ENCODE measurements around the gene PRKG1.
A peak's percentile ranks its signal among the peaks of the same experiment; 100 is the strongest.

The PRKG1 gene

GRCh38 chr10:52043811-52044210 is 969.5 kb downstream of the PRKG1 start:
- Histone ChIP-seq H3K9ac (ENCODE audit: low read length) (no peak overlapping the region), H4K8ac (ENCODE audit: low read depth, low read length) (no peak overlapping the region), H3K4me1 (ENCODE audit: control insufficient read depth in 1 of 2, insufficient read depth in 2 of 2, low read length in 2 of 2) (no peaks in the 10 kb centered on the region), H3K27me3 (ENCODE audit: insufficient read depth, low read length) (no peaks in the 10 kb centered on the region), H3K14ac (ENCODE audit: low read length) (no peak overlapping the region), H2BK12ac (ENCODE audit: low read length) (no peak overlapping the region), H3K4me3 (ENCODE audit: low read depth, low read length) (no peak overlapping the region), H4K12ac (ENCODE audit: low read depth, low read length) (no peak overlapping the region), H4K91ac (ENCODE audit: low read depth, low read length) (no peak overlapping the region), H2AK5ac (ENCODE audit: low read length) (no peak overlapping the region), H3K4ac (ENCODE audit: low read depth, low read length) (no peak overlapping the region), H3K18ac (ENCODE audit: low read length) (no peak overlapping the region), H2AFZ (ENCODE audit: insufficient read depth, low read length, poor library complexity) (no peak overlapping the region), H3K4me2 (ENCODE audit: low read length) (no peak overlapping the region), H3K27ac (ENCODE audit: low read depth, low read length) (no peak overlapping the region), H3K36me3 (ENCODE audit: control insufficient read depth in 1 of 2, insufficient read depth in 2 of 2, low read length in 2 of 2) (no peaks in the 10 kb centered on the region), H2BK120ac (ENCODE audit: insufficient read depth, low read length, poor library complexity) (no peak overlapping the region), H2BK5ac (ENCODE audit: low read depth, low read length, poor library complexity) (no peak overlapping the region), H3K79me2 (ENCODE audit: control insufficient read depth, insufficient read depth, low read length, poor library complexity) (no peaks in the 10 kb centered on the region), H3K9me3 (ENCODE audit: insufficient read depth, low read depth, low read length) (no peaks in the 10 kb centered on the region), H3K79me1 (ENCODE audit: low read length) (no peaks in the 10 kb centered on the region), H3K23ac (ENCODE audit: low read length) (no peak overlapping the region)
- DNase-seq = no peak

DNA sequence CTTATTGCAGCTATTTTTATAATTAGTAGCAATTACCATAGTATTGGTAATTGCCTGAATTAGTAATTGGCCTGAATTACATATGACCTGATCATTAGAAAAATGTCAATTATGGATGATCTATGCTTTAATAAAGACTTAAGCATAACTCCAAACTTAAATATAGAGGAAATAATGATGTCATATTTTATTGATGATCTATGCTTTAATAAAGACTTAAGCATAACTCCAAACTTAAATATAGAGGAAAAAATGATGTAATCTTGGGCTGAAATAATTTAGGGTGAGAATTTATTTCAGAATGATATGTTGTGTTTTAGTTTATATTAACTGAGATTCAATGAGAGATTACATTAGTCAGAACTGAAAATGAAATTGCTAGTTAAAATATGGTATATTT is 973.8 kb downstream of the PRKG1 start:
- Histone ChIP-seq H3K4me1 (ENCODE audit: control insufficient read depth in 1 of 2, insufficient read depth in 2 of 2, low read length in 2 of 2) (no peaks in the 10 kb centered on the region), H3K18ac (ENCODE audit: low read length) (no peak overlapping the region), H2BK5ac (ENCODE audit: low read depth, low read length, poor library complexity) (no peak overlapping the region), H3K14ac (ENCODE audit: low read length) (no peak overlapping the region), H3K9ac (ENCODE audit: low read length) (no peak overlapping the region), H3K79me2 (ENCODE audit: control insufficient read depth, insufficient read depth, low read length, poor library complexity) (no peaks in the 10 kb centered on the region), H2AK5ac (ENCODE audit: low read length) (no peak overlapping the region), H3K23ac (ENCODE audit: low read length) (no peak overlapping the region), H2AFZ (ENCODE audit: insufficient read depth, low read length, poor library complexity) (no peak overlapping the region), H3K27me3 (ENCODE audit: insufficient read depth, low read length) (no peaks in the 10 kb centered on the region), H3K9me3 (ENCODE audit: insufficient read depth, low read depth, low read length) (no peaks in the 10 kb centered on the region), H3K4me2 (ENCODE audit: low read length) (no peak overlapping the region), H3K4me3 (ENCODE audit: low read depth, low read length) (no peak overlapping the region), H4K8ac (ENCODE audit: low read depth, low read length) (no peak overlapping the region), H2BK12ac (ENCODE audit: low read length) (no peak overlapping the region), H3K4ac (ENCODE audit: low read depth, low read length) (no peak overlapping the region), H3K27ac (ENCODE audit: low read depth, low read length) (no peak overlapping the region), H4K12ac (ENCODE audit: low read depth, low read length) (no peak overlapping the region), H3K36me3 (ENCODE audit: control insufficient read depth in 1 of 2, insufficient read depth in 2 of 2, low read length in 2 of 2) (no peaks in the 10 kb centered on the region), H3K79me1 (ENCODE audit: low read length) (no peaks in the 10 kb centered on the region), H2BK120ac (ENCODE audit: insufficient read depth, low read length, poor library complexity) (no peak overlapping the region), H4K91ac (ENCODE audit: low read depth, low read length) (no peak overlapping the region)
- DNase-seq = no peak

DNA sequence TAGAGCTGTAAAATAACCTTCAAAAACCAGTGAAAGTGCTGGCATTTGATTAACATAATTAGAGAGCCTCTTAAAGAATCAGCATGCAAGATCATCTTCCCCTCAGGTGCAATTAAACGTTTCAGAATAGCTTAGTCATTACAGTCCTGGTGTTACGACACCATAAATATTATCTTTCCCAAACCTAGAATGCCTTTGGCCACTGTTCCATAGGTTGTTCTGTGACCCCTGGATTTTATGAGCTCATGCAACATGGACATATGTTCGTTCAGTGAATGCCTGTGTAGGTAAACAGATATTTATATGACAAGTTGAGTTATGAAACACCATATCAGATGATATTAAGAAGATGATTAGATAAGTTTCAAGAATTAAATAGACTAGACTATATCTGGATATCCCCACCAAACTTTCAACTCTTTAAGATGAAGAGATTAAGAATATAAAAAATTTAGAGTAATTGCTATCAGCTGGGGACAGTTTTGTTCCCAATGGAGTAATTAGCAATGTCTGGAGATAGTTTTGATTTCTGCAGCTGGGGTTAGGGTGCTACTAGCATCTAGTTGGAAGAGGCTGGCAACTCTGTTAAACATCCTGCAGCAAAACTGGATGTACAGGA is 976.3 kb downstream of the PRKG1 start:
- DNase-seq = peak in 1 of 2 donors; percentile 28

GRCh38 chr10:52053497-52053896 is 979.2 kb downstream of the PRKG1 start:
- no peak for DNase-seq
- Histone ChIP-seq H3K79me2 (ENCODE audit: control insufficient read depth, insufficient read depth, low read length, poor library complexity) (no peaks in the 10 kb centered on the region), H3K14ac (ENCODE audit: low read length) (no peak overlapping the region), H3K4me1 (ENCODE audit: control insufficient read depth in 1 of 2, insufficient read depth in 2 of 2, low read length in 2 of 2) (no peaks in the 10 kb centered on the region), H3K9ac (ENCODE audit: low read length) (no peak overlapping the region), H4K91ac (ENCODE audit: low read depth, low read length) (no peak overlapping the region), H3K27me3 (ENCODE audit: insufficient read depth, low read length) (no peaks in the 10 kb centered on the region), H4K12ac (ENCODE audit: low read depth, low read length) (no peak overlapping the region), H3K4me2 (ENCODE audit: low read length) (no peak overlapping the region), H3K23ac (ENCODE audit: low read length) (no peak overlapping the region), H3K27ac (ENCODE audit: low read depth, low read length) (no peak overlapping the region), H2AFZ (ENCODE audit: insufficient read depth, low read length, poor library complexity) (no peak overlapping the region), H2BK120ac (ENCODE audit: insufficient read depth, low read length, poor library complexity) (no peak overlapping the region), H4K8ac (ENCODE audit: low read depth, low read length) (no peak overlapping the region), H3K4ac (ENCODE audit: low read depth, low read length) (no peak overlapping the region), H3K79me1 (ENCODE audit: low read length) (no peaks in the 10 kb centered on the region), H3K9me3 (ENCODE audit: insufficient read depth, low read depth, low read length) (no peaks in the 10 kb centered on the region), H2AK5ac (ENCODE audit: low read length) (no peak overlapping the region), H2BK5ac (ENCODE audit: low read depth, low read length, poor library complexity) (no peak overlapping the region), H3K4me3 (ENCODE audit: low read depth, low read length) (no peak overlapping the region), H3K36me3 (ENCODE audit: control insufficient read depth in 1 of 2, insufficient read depth in 2 of 2, low read length in 2 of 2) (no peaks in the 10 kb centered on the region), H3K18ac (ENCODE audit: low read length) (no peak overlapping the region), H2BK12ac (ENCODE audit: low read length) (no peak overlapping the region)
- WGBS (ENCODE audit: extremely low coverage, insufficient coverage, insufficient read length) = no CpG with 5 or more reads among the region's 5 CpGs

More for the DNA sequence above, 976.3 kb downstream of the PRKG1 start:
- H4K8ac ChIP-seq (ENCODE audit: low read depth, low read length) = no peak overlapping the region
- H4K91ac ChIP-seq (ENCODE audit: low read depth, low read length) = no peak overlapping the region
- no peaks in the 10 kb centered on the region for H3K27me3 ChIP-seq (ENCODE audit: insufficient read depth, low read length)
- no peaks in the 10 kb centered on the region for H3K36me3 ChIP-seq (ENCODE audit: control insufficient read depth in 1 of 2, insufficient read depth in 2 of 2, low read length in 2 of 2)
- H3K18ac ChIP-seq (ENCODE audit: low read length) = no peak overlapping the region
- no peaks in the 10 kb centered on the region for H3K79me2 ChIP-seq (ENCODE audit: control insufficient read depth, insufficient read depth, low read length, poor library complexity)
- H3K79me1 ChIP-seq (ENCODE audit: low read length) = no peaks in the 10 kb centered on the region
- no peak overlapping the region for H3K4ac ChIP-seq (ENCODE audit: low read depth, low read length)
- no peak overlapping the region for H3K14ac ChIP-seq (ENCODE audit: low read length)
- no peak overlapping the region for H3K4me3 ChIP-seq (ENCODE audit: low read depth, low read length)
- no peak overlapping the region for H3K4me2 ChIP-seq (ENCODE audit: low read length)
- no peak overlapping the region for H2AK5ac ChIP-seq (ENCODE audit: low read length)
- H2BK5ac ChIP-seq (ENCODE audit: low read depth, low read length, poor library complexity) = no peak overlapping the region
- H2AFZ ChIP-seq (ENCODE audit: insufficient read depth, low read length, poor library complexity) = no peak overlapping the region
- no CpG with 5 or more reads among the region's 3 CpGs for WGBS (ENCODE audit: extremely low coverage, insufficient coverage, insufficient read length)
- H3K23ac ChIP-seq (ENCODE audit: low read length) = no peak overlapping the region
- H3K4me1 ChIP-seq (ENCODE audit: control insufficient read depth in 1 of 2, insufficient read depth in 2 of 2, low read length in 2 of 2) = no peaks in the 10 kb centered on the region
- no peak overlapping the region for H2BK12ac ChIP-seq (ENCODE audit: low read length)
- no peak overlapping the region for H2BK120ac ChIP-seq (ENCODE audit: insufficient read depth, low read length, poor library complexity)
- H4K12ac ChIP-seq (ENCODE audit: low read depth, low read length) = no peak overlapping the region
- H3K9me3 ChIP-seq (ENCODE audit: insufficient read depth, low read depth, low read length) = no peaks in the 10 kb centered on the region
- H3K27ac ChIP-seq (ENCODE audit: low read depth, low read length) = no peak overlapping the region
- no peak overlapping the region for H3K9ac ChIP-seq (ENCODE audit: low read length)

Measured in trophoblast cell (in vitro differentiated cells and primary cell).